ENCODE results near the gene ZRSR2.
"Not testable (repeated sequence)": the region's sequence is repeated elsewhere in the genome, so short reads cannot be mapped to it uniquely, and the experiment has no call there.

ZRSR2 gene

GRCh38 chrX:15789979-15790768, at the start of gene ZRSR2:
TSS of gene ZRSR2 (plus strand) at chrX:15790484. CDS start at chrX:15790496, 12 bp downstream.
- DNase-seq, result peak; percentile 40

- DNase-seq, result no peak
Observed at GRCh38 chrX:15744181-15744867, 46.0 kb upstream of the ZRSR2 start.

GRCh38 chrX:15745179-15745578, 45.1 kb upstream of the ZRSR2 start:
- DNase-seq, result no peak

GRCh38 chrX:15746651-15747050, 43.6 kb upstream of the ZRSR2 start:
- not testable (repeated sequence) for DNase-seq

- no peak for DNase-seq
Observed at GRCh38 chrX:15747626-15748173, 42.6 kb upstream of the ZRSR2 start.

GRCh38 chrX:15748841-15749240, 41.4 kb upstream of the ZRSR2 start:
- no peak for DNase-seq

- DNase-seq, result no peak
Observed at GRCh38 chrX:15749642-15750610, 40.4 kb upstream of the ZRSR2 start.

- no peak for DNase-seq
Observed at GRCh38 chrX:15750611-15751154, 39.6 kb upstream of the ZRSR2 start.

- no peak for DNase-seq
Observed at GRCh38 chrX:15751155-15751819, 39.0 kb upstream of the ZRSR2 start.

GRCh38 chrX:15755091-15755490, 35.2 kb upstream of the ZRSR2 start:
- no peak for DNase-seq

GRCh38 chrX:15758140-15758539, 32.1 kb upstream of the ZRSR2 start:
- DNase-seq, result no peak

- not testable (repeated sequence) for DNase-seq
Observed at GRCh38 chrX:15759886-15760285, 30.4 kb upstream of the ZRSR2 start.

- no peak for DNase-seq
Observed at GRCh38 chrX:15761564-15762191, 28.6 kb upstream of the ZRSR2 start.

GRCh38 chrX:15769300-15769954, 20.9 kb upstream of the ZRSR2 start:
- no peak for DNase-seq

GRCh38 chrX:15781961-15782699, 8.2 kb upstream of the ZRSR2 start:
- no peak for DNase-seq

- no peak for DNase-seq
Observed at GRCh38 chrX:15785176-15785750, 5.0 kb upstream of the ZRSR2 start.

- DNase-seq, result no peak
Observed at GRCh38 chrX:15786915-15787314, 3.4 kb upstream of the ZRSR2 start.

- no peak for DNase-seq
Observed at GRCh38 chrX:15790769-15791290, 546 bp downstream of the ZRSR2 start.

- DNase-seq, result no peak
Observed at GRCh38 chrX:15797707-15798106, 7.4 kb downstream of the ZRSR2 start.

- DNase-seq, result no peak
Observed at GRCh38 chrX:15804563-15804962, 14.3 kb downstream of the ZRSR2 start.

All from NCI-H446 treated with DMSO at 0.1 percent for 48 hours (cell line).